Endothelial cell of umbilical vein (primary cell): Measurements from ENCODE around the gene ACAD11. TPM values are rescaled to one million over a fixed set of nuclear protein-coding genes. Genes with fewer than 3 reads are reported as not detected.
A peak's percentile ranks its signal among the peaks of the same experiment; 100 is the strongest.

Source experiments
- BruUV-seq: library from RNA; stranded (reverse); fragments of 400-500 nt; replicated peaks from 2 replicates; lab custom pipeline; 2021; lab: Mats Ljungman, UMichigan
- CTCF ChIA-PET: fragments of 300-600, 350-600 bp; sonication (Branson Sonifier 250); formaldehyde crosslinking; loops from one replicate; lab custom pipeline; 2021; ENCODE audit warnings: antibody characterized with exemption, inconsistent platforms; lab: Charles Lee
- POLR2A ChIA-PET: fragments of 300-600, 350-600 bp; sonication (Branson Sonifier 250); formaldehyde crosslinking; loops from one replicate; lab custom pipeline; 2021; ENCODE audit warnings: antibody characterized with exemption, inconsistent platforms; lab: Charles Lee
- DNase-seq: peaks from one replicate; pipeline ENCODE4 v3.0.0-alpha.2; 2011; ENCODE audit warnings: low read depth, low spot score
- FAIRE-seq: peaks from 2 replicates; lab custom pipeline; 2011; peaks lifted over from hg19 to GRCh38; lab: Jason Lieb, UNC
- H2AFZ ChIP-seq: 2 replicates; pipeline ENCODE4 v1.6.0; 2012; ENCODE audit warnings: low read depth, low read length, control low read depth, inconsistent platforms
- H3K27ac ChIP-seq: 2 replicates; pipeline ENCODE4 v1.5.1; 2011; ENCODE audit warnings: low read depth, mild to moderate bottlenecking, control low read depth, low read length, moderate library complexity; ENCODE audit not compliant: insufficient read depth
- H3K27me3 ChIP-seq, 2 experiments: 2 replicates each; pipeline versions ENCODE4 v1.6.0 to v1.6.1; 2011; ENCODE audit warnings: low read length in 2 of 2, mixed read lengths in 1 of 2; ENCODE audit not compliant: control insufficient read depth in 2 of 2, insufficient read depth in 2 of 2
- H3K36me3 ChIP-seq, 2 experiments: 2 replicates in 1 of 2; 3 replicates in 1 of 2; pipeline ENCODE4 v1.5.1; 2011; ENCODE audit warnings: low read length in 2 of 2, mild to moderate bottlenecking in 1 of 2, moderate library complexity in 1 of 2; ENCODE audit not compliant: control insufficient read depth in 2 of 2, insufficient read depth in 2 of 2; ENCODE audit errors: extremely low read depth in 1 of 2
- H3K4me1 ChIP-seq: 3 replicates; pipeline ENCODE4 v1.5.1; 2011; ENCODE audit warnings: mild to moderate bottlenecking, low read length; ENCODE audit not compliant: control insufficient read depth, insufficient read depth; ENCODE audit errors: extremely low read depth
- H3K4me2 ChIP-seq: 2 replicates; pipeline ENCODE4 v1.6.1; 2011; ENCODE audit warnings: low read length, control low read depth, mixed read lengths; ENCODE audit not compliant: insufficient read depth
- H3K4me3 ChIP-seq, 3 experiments: fragments of 200-600 bp in 1 of 3; sonication (generic), shearing (Covaris generic) in 1 of 3; replicated peaks in 1 of 3; 2 replicates each; pipeline ENCODE4 v1.5.1; 2011 to 2016; ENCODE audit warnings: control low read depth in 3 of 3, low read length in 3 of 3, mild to moderate bottlenecking in 2 of 3, inconsistent platforms in 1 of 3, low read depth in 1 of 3, moderate library complexity in 1 of 3; ENCODE audit not compliant: insufficient read depth in 1 of 3
- H3K79me2 ChIP-seq: 2 replicates; pipeline ENCODE4 v1.6.0; 2012; ENCODE audit warnings: low read length, inconsistent platforms; ENCODE audit not compliant: control insufficient read depth, insufficient read depth
- H3K9ac ChIP-seq: replicated peaks from 2 replicates; pipeline ENCODE3; 2011; ENCODE audit warnings: low read length, control low read depth; ENCODE audit not compliant: insufficient read depth; ENCODE audit errors: extremely low read depth
- H3K9me1 ChIP-seq: replicated peaks from 3 replicates; pipeline ENCODE4 v1.6.0; 2011; ENCODE audit warnings: mild to moderate bottlenecking, low read length; ENCODE audit not compliant: control insufficient read depth, insufficient read depth; ENCODE audit errors: extremely low read depth
- H3K9me3 ChIP-seq: replicated peaks from 2 replicates; pipeline ENCODE4 v1.5.1; 2012; ENCODE audit warnings: low read length, inconsistent platforms; ENCODE audit not compliant: control insufficient read depth, insufficient read depth
- H4K20me1 ChIP-seq: replicated peaks from 2 replicates; pipeline ENCODE3; 2011; ENCODE audit warnings: mild to moderate bottlenecking, low read length; ENCODE audit not compliant: control insufficient read depth, insufficient read depth; ENCODE audit errors: extremely low read depth
- EZH2 ChIP-seq: IDR thresholded peaks from 2 replicates; pipeline ENCODE4 v1.6.1; 2012; ENCODE audit warnings: borderline replicate concordance, low read depth, mild to moderate bottlenecking, moderate library complexity, low read length, inconsistent platforms; ENCODE audit not compliant: severe bottlenecking
- FOS ChIP-seq: IDR thresholded peaks from 2 replicates; pipeline ENCODE4 v1.6.1; 2011; ENCODE audit warnings: mild to moderate bottlenecking, low read length, moderate library complexity, borderline replicate concordance; ENCODE audit not compliant: insufficient read depth
- GATA2 ChIP-seq: IDR thresholded peaks from 2 replicates; pipeline ENCODE4 v1.7.0; 2011; ENCODE audit warnings: low read depth, mild to moderate bottlenecking, moderate library complexity, mixed read lengths, low read length; ENCODE audit not compliant: insufficient read length, insufficient read depth
- JUN ChIP-seq: IDR thresholded peaks from 2 replicates; pipeline ENCODE4 v1.6.1; 2011; ENCODE audit warnings: borderline replicate concordance, low read depth; ENCODE audit not compliant: insufficient read length, insufficient read depth
- MYC ChIP-seq: IDR thresholded peaks from one replicate; pipeline ENCODE4 v1.6.1; 2011; ENCODE audit warnings: mild to moderate bottlenecking, low read depth, low read length
- POLR2A ChIP-seq: IDR thresholded peaks from 2 replicates; pipeline ENCODE4 v1.6.1; 2012; ENCODE audit warnings: low read depth, mild to moderate bottlenecking, control low read depth, low read length
- POLR2AphosphoS5 ChIP-seq: IDR thresholded peaks from 2 replicates; pipeline ENCODE4 v1.6.1; 2012; ENCODE audit warnings: low read depth, mild to moderate bottlenecking, control low read depth, low read length, moderate library complexity; ENCODE audit not compliant: insufficient read depth
- dilution Hi-C: fragments of 300-500 bp; cut with MboI; formaldehyde crosslinking; loops from one replicate; pipeline ENCODE4 v1.15.0; 2019; ENCODE audit warnings: low sequenced_read_pairs; ENCODE audit not compliant: extremely low pct_ligation_motif_present
- intact Hi-C: fragments of 100-400 bp; cut with micrococcal nuclease; formaldehyde crosslinking; loops from one replicate; pipeline ENCODE4 v1.10.0; 2022
- polyA plus RNA-seq, 4 experiments: library from polyadenylated mRNA; depleted of rRNA in 3 of 4; stranded (reverse) in 3 of 4; unstranded in 1 of 4; fragments of >200 nt; gene quantifications; 2 replicates each; pipeline versions ENCODE4 v1.2.1 to v1.2.3, GENCODE V29; 2011 to 2012; ENCODE audit warnings: missing spikeins in 1 of 4
- total RNA-seq: library from RNA; stranded (reverse); gene quantifications from 2 replicates; pipeline ENCODE4 v1.2.3, GENCODE V29; 2021
- TF ChIP-seq, protein P1 (sequence below), 2 donors: IDR thresholded peaks; 1 replicate in 1 of 2; 2 replicates in 1 of 2; pipeline ENCODE4 v1.5.1; 2011; ENCODE audit warnings: low read length in 2 of 2, mild to moderate bottlenecking in 2 of 2, moderate library complexity in 2 of 2, control low read depth in 1 of 2, inconsistent platforms in 1 of 2, low read depth in 1 of 2; ENCODE audit not compliant: insufficient read depth in 1 of 2; ENCODE audit errors: extremely low read depth in 1 of 2
- TF ChIP-seq, protein P2 (sequence below): IDR thresholded peaks from 2 replicates; pipeline ENCODE4 v1.6.1; 2011; ENCODE audit not compliant: insufficient read depth, insufficient read length

Gene ACAD11
- total and polyA plus RNA-seq, 2 donors (not counting 3 experiments of a cell fraction or from before 2014, with no cell fraction given) = 9.6 to 17.9 TPM

DNA sequence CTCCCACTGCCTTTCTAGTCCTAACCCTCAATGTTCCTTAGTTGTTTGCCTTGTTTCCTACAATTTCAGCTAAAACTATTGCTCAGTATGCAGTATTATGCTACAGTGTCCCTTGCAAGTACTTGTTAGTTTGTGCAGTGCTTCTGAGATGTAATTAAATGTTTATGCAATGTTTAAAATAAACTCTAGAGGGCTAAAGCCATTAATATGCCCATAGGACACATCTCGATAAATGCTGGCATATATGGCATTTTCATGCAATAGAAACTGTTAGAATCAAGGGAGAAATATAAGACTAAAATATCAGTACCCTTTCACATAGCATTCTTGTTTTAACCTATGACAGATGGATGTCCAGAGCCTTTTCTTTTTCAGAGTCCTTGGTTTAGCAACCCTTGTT lies 122.3 kb downstream of the ACAD11 start:
- H3K4me1 ChIP-seq = peaks cover 9% of the 10 kb centered on the region
- TF ChIP-seq POLR2AphosphoS5 = no peak
- TF ChIP-seq, protein P1, sequence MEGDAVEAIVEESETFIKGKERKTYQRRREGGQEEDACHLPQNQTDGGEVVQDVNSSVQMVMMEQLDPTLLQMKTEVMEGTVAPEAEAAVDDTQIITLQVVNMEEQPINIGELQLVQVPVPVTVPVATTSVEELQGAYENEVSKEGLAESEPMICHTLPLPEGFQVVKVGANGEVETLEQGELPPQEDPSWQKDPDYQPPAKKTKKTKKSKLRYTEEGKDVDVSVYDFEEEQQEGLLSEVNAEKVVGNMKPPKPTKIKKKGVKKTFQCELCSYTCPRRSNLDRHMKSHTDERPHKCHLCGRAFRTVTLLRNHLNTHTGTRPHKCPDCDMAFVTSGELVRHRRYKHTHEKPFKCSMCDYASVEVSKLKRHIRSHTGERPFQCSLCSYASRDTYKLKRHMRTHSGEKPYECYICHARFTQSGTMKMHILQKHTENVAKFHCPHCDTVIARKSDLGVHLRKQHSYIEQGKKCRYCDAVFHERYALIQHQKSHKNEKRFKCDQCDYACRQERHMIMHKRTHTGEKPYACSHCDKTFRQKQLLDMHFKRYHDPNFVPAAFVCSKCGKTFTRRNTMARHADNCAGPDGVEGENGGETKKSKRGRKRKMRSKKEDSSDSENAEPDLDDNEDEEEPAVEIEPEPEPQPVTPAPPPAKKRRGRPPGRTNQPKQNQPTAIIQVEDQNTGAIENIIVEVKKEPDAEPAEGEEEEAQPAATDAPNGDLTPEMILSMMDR (IDR thresholded peaks at IDR 0.05; ENCODE audit: extremely low read depth in 1 of 2, insufficient read depth in 1 of 2, low read depth in 1 of 2, low read length in 2 of 2) = peak in 1 of 2 donors; percentile 0
- H3K9ac ChIP-seq = no peak overlapping the region
- no peaks in the 10 kb centered on the region for H4K20me1 ChIP-seq
- H3K4me3 ChIP-seq = no peak overlapping the region
- CTCF ChIA-PET = interaction anchor here (1.1 to 9.8 kb wide), 8 partner anchors 11 to 146 kb away, joined by 3 to 423 read pairs (median 14); partner anchors contain the start of genes ACAD11 and UBA5
- H3K9me3 ChIP-seq = no peaks in the 10 kb centered on the region
- DNase-seq = no peak
- no peaks in the 10 kb centered on the region for H3K9me1 ChIP-seq
- no peak for FAIRE-seq
- H3K79me2 ChIP-seq = no peaks in the 10 kb centered on the region
- H3K27me3 ChIP-seq = no peaks in the 10 kb centered on the region
- dilution Hi-C loops = loop anchor here (25.0 kb wide), 1 partner anchor 100 kb away; no protein-coding TSS in a partner anchor
- no peak overlapping the region for H3K27ac ChIP-seq
- no peak overlapping the region for H3K4me2 ChIP-seq
- intact Hi-C loops = no loop called here
- POLR2A ChIA-PET = no interaction called here
- no TSS peak for BruUV-seq
- peaks cover 6 to 10% of the 10 kb centered on the region in 2 experiments for H3K36me3 ChIP-seq
- H2AFZ ChIP-seq = no peak overlapping the region

DNA sequence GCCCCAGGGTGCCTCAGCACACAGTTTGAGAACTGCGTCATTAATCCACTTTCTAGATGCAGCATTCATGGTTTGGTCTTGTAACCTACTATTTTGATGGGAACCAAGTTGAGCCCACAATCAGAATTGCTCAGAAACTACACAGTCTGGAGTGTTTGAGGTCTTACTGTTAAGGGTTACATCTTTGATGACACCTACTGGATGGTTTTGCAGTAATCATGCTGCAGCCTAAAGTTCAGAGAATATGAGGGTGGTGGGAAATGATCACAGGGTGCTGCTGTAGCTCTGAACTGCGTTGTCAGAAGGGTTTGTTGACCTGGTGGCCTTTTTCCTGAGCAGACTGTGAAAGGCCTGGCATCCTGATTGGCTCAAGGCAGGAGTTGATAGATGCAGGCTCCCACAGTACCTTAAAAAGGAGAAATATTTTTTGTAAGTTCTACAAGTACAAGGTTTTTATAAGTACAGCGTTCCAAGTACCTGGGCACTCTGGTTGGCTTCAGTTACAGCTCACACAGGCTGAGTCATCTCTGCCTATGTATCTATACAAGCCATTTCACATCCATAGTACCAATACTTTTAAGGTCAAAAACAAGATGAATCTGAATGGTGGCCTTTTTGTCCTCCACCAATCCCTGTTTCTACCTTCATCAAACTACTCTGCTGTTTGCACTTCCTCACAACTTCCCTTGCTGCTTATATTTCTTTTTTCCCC lies 123.0 kb downstream of the ACAD11 start:
- no peak overlapping the region for H3K9ac ChIP-seq
- H3K27ac ChIP-seq = no peak overlapping the region
- dilution Hi-C loops = loop anchor here (25.0 kb wide), 1 partner anchor 101 kb away; no protein-coding TSS in a partner anchor
- H3K4me2 ChIP-seq = no peak overlapping the region
- H3K9me3 ChIP-seq = no peaks in the 10 kb centered on the region
- H2AFZ ChIP-seq = no peak overlapping the region
- no peaks in the 10 kb centered on the region for H4K20me1 ChIP-seq
- ChIA-PET CTCF (interaction anchor here (0.7 to 9.8 kb wide), 36 partner anchors 9 to 185 kb away, joined by 3 to 423 read pairs (median 5); partner anchors contain the start of genes ACAD11 and UBA5), POLR2A (no interaction called here)
- no peaks in the 10 kb centered on the region for H3K27me3 ChIP-seq
- TF ChIP-seq FOS = no peak
- no peak for TF ChIP-seq JUN
- TF ChIP-seq GATA2 = no peak
- TF ChIP-seq, protein P1 (IDR thresholded peaks at IDR 0.05; ENCODE audit: extremely low read depth in 1 of 2, insufficient read depth in 1 of 2, low read depth in 1 of 2, low read length in 2 of 2) = no peak
- TF ChIP-seq, protein P2, sequence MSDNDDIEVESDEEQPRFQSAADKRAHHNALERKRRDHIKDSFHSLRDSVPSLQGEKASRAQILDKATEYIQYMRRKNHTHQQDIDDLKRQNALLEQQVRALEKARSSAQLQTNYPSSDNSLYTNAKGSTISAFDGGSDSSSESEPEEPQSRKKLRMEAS = no peak
- no peak for TF ChIP-seq EZH2
- no peak for TF ChIP-seq MYC
- TF ChIP-seq POLR2A = no peak
- no peak for TF ChIP-seq POLR2AphosphoS5
- DNase-seq (peak; percentile 32), FAIRE-seq (no peak)
- peaks cover 6 to 10% of the 10 kb centered on the region in 2 experiments for H3K36me3 ChIP-seq
- no peaks in the 10 kb centered on the region for H3K9me1 ChIP-seq
- intact Hi-C loops = loop anchor here (1.0 kb wide), 2 partner anchors 106 to 848 kb away; no protein-coding TSS in a partner anchor
- BruUV-seq = no TSS peak
- H3K4me3 ChIP-seq = no peak overlapping the region
- H3K4me1 ChIP-seq = peaks cover 6% of the 10 kb centered on the region
- no peaks in the 10 kb centered on the region for H3K79me2 ChIP-seq
